CD4-positive, alpha-beta memory T cell (primary cell): Measurements from ENCODE around the gene CALML5. TPM values are rescaled to one million over a fixed set of nuclear protein-coding genes. Genes with fewer than 3 reads are reported as not detected.

Source experiments
- CTCF ChIA-PET: fragments of 350-600 bp; sonication (Branson Sonifier 250); formaldehyde crosslinking; loops from one replicate; lab custom pipeline; 2021; ENCODE audit warnings: inconsistent platforms; ENCODE audit not compliant: partially characterized antibody; lab: Charles Lee
- POLR2A ChIA-PET: fragments of 350-600 bp; sonication (Branson Sonifier 250); formaldehyde crosslinking; loops from one replicate; lab custom pipeline; 2021; ENCODE audit not compliant: partially characterized antibody; lab: Charles Lee
- DNase-seq, 5 donors: peaks; one replicate each; pipeline versions ENCODE4 v3.0.0 to v3.0.0-alpha.2; 2020 to 2022; ENCODE audit warnings: mixed read lengths in 1 of 5
- H3K27ac ChIP-seq: one replicate; pipeline ENCODE4 v1.7.0; 2013; ENCODE audit warnings: low read depth, low read length
- H3K27me3 ChIP-seq: 2 replicates; pipeline ENCODE4 v1.7.0; 2013; ENCODE audit warnings: mild to moderate bottlenecking, low read length, moderate library complexity; ENCODE audit not compliant: insufficient read depth
- H3K36me3 ChIP-seq: 2 replicates; pipeline ENCODE4 v1.7.0; 2013; ENCODE audit warnings: mild to moderate bottlenecking, low read length, moderate library complexity; ENCODE audit not compliant: insufficient read depth
- H3K4me1 ChIP-seq: 2 replicates; pipeline ENCODE4 v1.7.0; 2013; ENCODE audit warnings: mild to moderate bottlenecking, low read length, moderate library complexity; ENCODE audit not compliant: insufficient read depth
- H3K4me3 ChIP-seq, 2 donors: one replicate each; pipeline ENCODE4 v1.7.0; 2013; ENCODE audit warnings: low read length in 2 of 2, mild to moderate bottlenecking in 1 of 2
- H3K9me3 ChIP-seq, 2 donors: one replicate each; pipeline ENCODE4 v1.7.0; 2013; ENCODE audit warnings: low read length in 2 of 2, control low read depth in 1 of 2; ENCODE audit not compliant: control insufficient read depth in 1 of 2
- H3K27ac Mint-ChIP-seq, 7 donors: one replicate each; pipeline ENCODE4 v1.8.0; 2020 to 2021; ENCODE audit warnings: mixed read lengths in 7 of 7, mild to moderate bottlenecking in 6 of 7, inconsistent platforms in 3 of 7, moderate library complexity in 3 of 7
- H3K27me3 Mint-ChIP-seq, 2 donors: one replicate each; pipeline ENCODE4 v1.8.0; 2020 to 2021; ENCODE audit warnings: mixed read lengths in 2 of 2
- H3K36me3 Mint-ChIP-seq, 2 donors: one replicate each; pipeline ENCODE4 v1.8.0; 2020 to 2021; ENCODE audit warnings: mixed read lengths in 2 of 2, inconsistent platforms in 1 of 2, mild to moderate bottlenecking in 1 of 2
- H3K4me1 Mint-ChIP-seq, 4 donors: one replicate each; pipeline ENCODE4 v1.8.0; 2020 to 2021; ENCODE audit warnings: mixed read lengths in 4 of 4, mild to moderate bottlenecking in 1 of 4
- H3K4me3 Mint-ChIP-seq, 8 donors: one replicate each; pipeline ENCODE4 v1.8.0; 2020 to 2021; ENCODE audit warnings: mixed read lengths in 8 of 8, mild to moderate bottlenecking in 7 of 8, moderate library complexity in 6 of 8, inconsistent platforms in 3 of 8
- H3K9me3 Mint-ChIP-seq, 8 donors: one replicate each; pipeline ENCODE4 v1.8.0; 2020 to 2021; ENCODE audit warnings: mixed read lengths in 8 of 8, mild to moderate bottlenecking in 5 of 8, inconsistent platforms in 3 of 8, moderate library complexity in 1 of 8
- intact Hi-C: fragments of 100-400 bp; cut with micrococcal nuclease; formaldehyde crosslinking; loops from one replicate; pipeline ENCODE4 v1.15.1; 2023
- polyA plus RNA-seq, 2 donors: library from polyadenylated mRNA; unstranded; fragments of 300-500 nt; fragmentation: Illumina TruSeq; gene quantifications; one replicate each; pipeline ENCODE4 v1.2.3, GENCODE V29; 2021
- total RNA-seq, 2 experiments: library from RNA; stranded (reverse); gene quantifications; one replicate each; pipeline ENCODE4 v1.2.3, GENCODE V29; 2021

CALML5 gene
- total and polyA plus RNA-seq, 4 experiments from 2014 or later: not detected

DNA sequence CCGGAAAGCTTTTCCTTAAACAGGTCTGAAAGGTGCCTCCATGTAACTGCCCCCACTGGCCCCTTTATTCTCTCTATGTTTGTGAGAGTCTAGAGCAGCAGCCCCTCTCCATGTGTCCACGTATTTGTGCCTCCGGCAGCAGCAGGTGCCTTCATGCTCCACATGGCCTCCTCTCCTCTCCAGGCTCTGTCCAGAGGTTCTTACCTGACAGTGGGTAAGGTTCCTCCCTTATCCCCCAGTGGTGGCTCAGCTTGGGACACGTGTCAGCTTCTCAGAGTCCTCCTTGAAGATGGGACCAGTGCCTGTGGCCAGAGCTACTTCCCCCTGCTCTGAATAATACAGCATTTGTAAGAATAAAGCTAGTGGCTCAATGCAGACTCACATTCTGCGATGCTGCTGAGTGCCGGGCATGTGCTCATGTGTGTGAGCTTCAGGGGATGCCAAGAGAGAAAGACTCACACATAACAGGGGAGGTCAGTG is 33.3 kb upstream of the CALML5 start:
- Mint-ChIP-seq H3K9me3 (no peaks in the 10 kb centered on the region), H3K27me3 (no peaks in the 10 kb centered on the region), H3K4me3 (no peak overlapping the region), H3K4me1 (no peaks in the 10 kb centered on the region), H3K36me3 (no peaks in the 10 kb centered on the region), H3K27ac (no peak overlapping the region)
- intact Hi-C loops: no loop called here
- no peaks in the 10 kb centered on the region for H3K9me3 ChIP-seq
- DNase-seq: no peak
- CTCF ChIA-PET: no interaction called here
- no peaks in the 10 kb centered on the region for H3K4me1 ChIP-seq
- POLR2A ChIA-PET: no interaction called here
- no peak overlapping the region for H3K27ac ChIP-seq
- no peaks in the 10 kb centered on the region for H3K36me3 ChIP-seq
- H3K4me3 ChIP-seq: no peak overlapping the region
- no peaks in the 10 kb centered on the region for H3K27me3 ChIP-seq

GRCh38 chr10:5532307-5532605 is 32.9 kb upstream of the CALML5 start:
- no peaks in the 10 kb centered on the region for H3K9me3 ChIP-seq
- Mint-ChIP-seq H3K4me3 (no peak overlapping the region), H3K27ac (no peak overlapping the region), H3K36me3 (no peaks in the 10 kb centered on the region), H3K9me3 (no peaks in the 10 kb centered on the region), H3K27me3 (no peaks in the 10 kb centered on the region), H3K4me1 (no peaks in the 10 kb centered on the region)
- H3K4me3 ChIP-seq: no peak overlapping the region
- no peaks in the 10 kb centered on the region for H3K36me3 ChIP-seq
- H3K27me3 ChIP-seq: no peaks in the 10 kb centered on the region
- DNase-seq: no peak
- POLR2A ChIA-PET: no interaction called here
- intact Hi-C loops: no loop called here
- CTCF ChIA-PET: no interaction called here
- no peaks in the 10 kb centered on the region for H3K4me1 ChIP-seq
- no peak overlapping the region for H3K27ac ChIP-seq

DNA sequence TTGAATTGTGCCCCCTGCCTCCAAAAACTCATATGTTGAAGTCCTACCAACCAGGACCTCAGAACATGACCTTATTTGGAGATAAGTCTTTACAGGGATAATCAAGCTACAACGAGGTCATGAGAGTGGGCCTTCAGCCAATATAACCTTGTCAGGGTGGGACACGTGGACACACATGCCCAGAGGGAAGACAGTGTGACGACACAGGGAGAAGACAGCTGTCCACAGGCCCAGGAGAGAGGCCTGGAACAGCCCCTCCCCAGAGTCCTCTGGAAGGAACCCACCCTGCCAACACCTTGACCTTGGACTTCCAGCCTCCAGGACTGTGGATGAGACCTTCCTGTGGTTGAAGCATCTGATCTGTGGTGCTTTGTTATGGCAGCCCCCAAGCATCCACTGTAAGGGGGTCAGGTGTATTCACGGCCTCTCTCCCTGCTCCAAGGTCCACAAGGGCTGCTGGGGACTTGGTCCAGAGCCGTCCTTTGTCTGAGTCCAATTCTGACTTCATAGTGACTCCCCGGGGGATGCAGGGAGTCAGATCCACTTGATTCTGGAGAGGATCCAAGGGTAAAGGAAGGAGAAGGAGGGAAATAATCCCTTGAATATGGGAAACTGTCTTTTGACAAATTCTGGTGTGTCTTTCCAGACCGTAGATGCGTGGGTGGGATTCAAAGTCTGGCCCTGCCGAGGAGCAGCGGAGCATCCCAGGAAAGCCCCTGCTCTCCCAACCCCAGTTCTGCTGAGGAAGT is 32.4 kb upstream of the CALML5 start:
- no peaks in the 10 kb centered on the region for H3K4me1 Mint-ChIP-seq
- Histone ChIP-seq H3K4me3 (no peak overlapping the region), H3K27me3 (no peaks in the 10 kb centered on the region), H3K9me3 (no peaks in the 10 kb centered on the region), H3K36me3 (no peaks in the 10 kb centered on the region), H3K27ac (no peak overlapping the region), H3K4me1 (no peaks in the 10 kb centered on the region)
- H3K27ac Mint-ChIP-seq: no peak overlapping the region
- CTCF ChIA-PET: interaction anchor here (0.8 kb wide), 1 partner anchor 17 kb away, joined by 3 read pairs; no protein-coding TSS in a partner anchor
- no peaks in the 10 kb centered on the region for H3K36me3 Mint-ChIP-seq
- H3K9me3 Mint-ChIP-seq: no peaks in the 10 kb centered on the region
- no peak overlapping the region for H3K4me3 Mint-ChIP-seq
- POLR2A ChIA-PET: no interaction called here
- DNase-seq: no peak
- H3K27me3 Mint-ChIP-seq: no peaks in the 10 kb centered on the region
- intact Hi-C loops: no loop called here

DNA sequence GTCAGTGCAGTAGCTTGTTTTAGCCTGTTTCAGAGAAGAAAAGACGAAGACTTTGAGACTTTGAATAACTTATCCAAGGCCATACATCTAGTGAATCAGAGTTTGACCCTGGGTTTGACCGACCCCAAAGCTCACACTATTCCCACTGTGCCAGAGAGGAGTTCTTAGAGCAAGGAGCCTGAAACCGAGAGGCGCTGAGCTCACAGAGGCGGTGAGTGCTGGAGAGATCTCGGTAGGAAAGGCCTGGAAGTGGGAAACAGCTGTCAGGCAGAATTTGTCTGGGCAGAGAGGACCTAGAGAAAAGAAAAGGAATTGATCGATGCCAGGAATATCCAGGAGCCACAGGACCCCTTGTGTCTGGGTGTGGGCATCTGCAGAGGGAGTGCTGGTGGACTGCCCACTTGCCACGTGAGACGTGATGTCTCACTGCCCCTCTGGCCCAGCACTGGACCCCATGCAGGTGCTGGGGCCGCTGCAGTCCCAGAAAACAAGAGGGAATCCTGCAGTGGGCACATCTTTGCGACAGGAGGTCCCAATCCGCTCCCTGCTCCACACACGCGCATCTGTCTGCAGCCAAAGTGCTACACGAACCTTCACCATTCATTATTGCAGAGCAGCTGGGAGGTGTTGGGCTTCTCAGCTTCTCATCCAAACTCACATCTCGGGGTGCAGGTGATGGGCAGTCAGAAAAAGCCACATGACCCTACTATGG is 31.6 kb upstream of the CALML5 start:
- H3K27ac Mint-ChIP-seq: no peak overlapping the region
- H3K9me3 Mint-ChIP-seq: no peaks in the 10 kb centered on the region
- H3K4me3 ChIP-seq: no peak overlapping the region
- no peak overlapping the region for H3K27ac ChIP-seq
- no peaks in the 10 kb centered on the region for H3K27me3 Mint-ChIP-seq
- H3K27me3 ChIP-seq: no peaks in the 10 kb centered on the region
- H3K4me1 ChIP-seq: no peaks in the 10 kb centered on the region
- H3K9me3 ChIP-seq: no peaks in the 10 kb centered on the region
- intact Hi-C loops: no loop called here
- no peaks in the 10 kb centered on the region for H3K36me3 Mint-ChIP-seq
- CTCF ChIA-PET: interaction anchor here (0.8 to 1.4 kb wide), 2 partner anchors 18 to 99 kb away, joined by 3 to 5 read pairs; no protein-coding TSS in a partner anchor
- no peaks in the 10 kb centered on the region for H3K4me1 Mint-ChIP-seq
- POLR2A ChIA-PET: no interaction called here
- no peak for DNase-seq
- no peaks in the 10 kb centered on the region for H3K36me3 ChIP-seq
- no peak overlapping the region for H3K4me3 Mint-ChIP-seq

DNA sequence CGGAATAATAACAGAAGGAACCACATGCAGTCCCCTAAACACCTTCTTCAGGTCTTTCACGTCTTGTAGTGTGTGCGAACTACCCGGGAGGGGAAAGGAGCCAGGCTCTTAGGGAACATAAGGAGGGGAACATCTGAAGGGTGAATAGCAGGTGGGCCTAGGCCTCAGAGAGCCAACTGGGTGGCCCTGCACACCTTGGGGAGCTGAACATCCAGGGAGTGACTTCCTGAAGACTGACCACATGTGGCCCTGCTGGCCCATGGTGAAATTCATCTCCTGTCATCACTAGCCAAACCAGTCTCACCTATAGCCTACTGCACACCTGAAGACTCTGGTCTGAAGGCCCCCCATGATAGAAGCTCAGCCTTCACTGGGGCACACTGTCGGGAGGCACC is 31.0 kb upstream of the CALML5 start:
- Histone ChIP-seq H3K4me1 (no peaks in the 10 kb centered on the region), H3K9me3 (no peaks in the 10 kb centered on the region), H3K4me3 (no peak overlapping the region), H3K27ac (no peak overlapping the region), H3K36me3 (no peaks in the 10 kb centered on the region), H3K27me3 (no peaks in the 10 kb centered on the region)
- Mint-ChIP-seq H3K36me3 (no peaks in the 10 kb centered on the region), H3K27me3 (no peaks in the 10 kb centered on the region), H3K4me1 (no peaks in the 10 kb centered on the region), H3K9me3 (no peaks in the 10 kb centered on the region), H3K4me3 (no peak overlapping the region), H3K27ac (peak overlapping the region in 1 of 7 donors; percentile 22)
- ChIA-PET POLR2A (no interaction called here), CTCF (interaction anchor here (1.4 kb wide), 1 partner anchor 99 kb away, joined by 5 read pairs; no protein-coding TSS in a partner anchor)
- no peak for DNase-seq
- intact Hi-C loops: no loop called here

- H3K9me3 Mint-ChIP-seq: no peaks in the 10 kb centered on the region
- intact Hi-C loops: no loop called here
- no peaks in the 10 kb centered on the region for H3K27me3 Mint-ChIP-seq
- no peak overlapping the region for H3K27ac ChIP-seq
- H3K4me3 ChIP-seq: no peak overlapping the region
- no peaks in the 10 kb centered on the region for H3K4me1 ChIP-seq
- no peaks in the 10 kb centered on the region for H3K36me3 ChIP-seq
- POLR2A ChIA-PET: no interaction called here
- CTCF ChIA-PET: interaction anchor here (1.4 kb wide), 1 partner anchor 100 kb away, joined by 5 read pairs; no protein-coding TSS in a partner anchor
- H3K27me3 ChIP-seq: no peaks in the 10 kb centered on the region
- no peak overlapping the region for H3K4me3 Mint-ChIP-seq
- no peak for DNase-seq
- peak overlapping the region in 1 of 7 donors; percentile 47 for H3K27ac Mint-ChIP-seq
- H3K36me3 Mint-ChIP-seq: no peaks in the 10 kb centered on the region
- H3K4me1 Mint-ChIP-seq: no peaks in the 10 kb centered on the region
- H3K9me3 ChIP-seq: no peaks in the 10 kb centered on the region
These were observed 30.5 kb upstream of the CALML5 start for GRCh38 chr10:5529702-5530411.

DNA sequence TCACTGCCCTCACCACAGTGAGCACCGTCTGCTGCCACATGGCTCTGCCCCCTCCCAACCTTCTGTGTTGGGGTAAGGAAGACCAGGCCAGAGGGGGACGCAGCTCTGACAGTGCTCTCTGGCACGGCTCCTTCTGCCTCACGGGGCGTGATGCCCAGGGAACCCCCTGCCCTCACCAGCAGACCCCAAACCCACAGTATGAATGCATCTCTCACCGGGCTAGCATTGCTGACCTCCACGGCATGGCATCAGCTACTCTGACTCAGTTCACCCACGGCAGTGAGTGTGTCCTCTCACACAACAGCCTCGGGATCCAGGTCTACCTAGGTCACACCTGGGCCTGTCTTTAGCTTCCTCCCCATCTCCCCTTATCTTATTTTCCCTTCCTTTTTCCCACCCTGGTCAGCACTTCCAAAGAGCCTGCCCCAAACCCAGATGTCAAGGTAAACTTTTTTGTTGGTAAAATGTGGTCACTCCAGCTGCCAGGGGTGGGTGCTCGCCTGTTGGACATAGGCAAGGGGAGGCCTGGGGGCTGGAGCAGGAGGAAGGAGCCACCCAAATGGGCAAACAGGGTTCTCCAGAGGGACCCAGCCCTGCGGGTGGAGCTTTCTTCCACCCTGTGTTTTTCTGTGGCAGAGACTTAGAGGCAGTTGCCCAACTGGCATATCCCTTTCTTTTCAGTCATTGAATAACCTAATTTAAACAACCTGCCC is 29.8 kb upstream of the CALML5 start:
- Mint-ChIP-seq H3K27ac (no peak overlapping the region), H3K4me3 (no peak overlapping the region), H3K27me3 (peaks cover 0 to 2% of the 10 kb centered on the region in 2 donors), H3K9me3 (no peaks in the 10 kb centered on the region), H3K4me1 (no peaks in the 10 kb centered on the region), H3K36me3 (no peaks in the 10 kb centered on the region)
- Histone ChIP-seq H3K9me3 (no peaks in the 10 kb centered on the region), H3K4me1 (no peaks in the 10 kb centered on the region), H3K36me3 (no peaks in the 10 kb centered on the region), H3K4me3 (no peak overlapping the region), H3K27me3 (no peaks in the 10 kb centered on the region), H3K27ac (no peak overlapping the region)
- ChIA-PET CTCF (no interaction called here), POLR2A (no interaction called here)
- intact Hi-C loops: no loop called here
- DNase-seq: no peak
